ENCODE data around the gene ALKBH5.

Gene ALKBH5

DNA sequence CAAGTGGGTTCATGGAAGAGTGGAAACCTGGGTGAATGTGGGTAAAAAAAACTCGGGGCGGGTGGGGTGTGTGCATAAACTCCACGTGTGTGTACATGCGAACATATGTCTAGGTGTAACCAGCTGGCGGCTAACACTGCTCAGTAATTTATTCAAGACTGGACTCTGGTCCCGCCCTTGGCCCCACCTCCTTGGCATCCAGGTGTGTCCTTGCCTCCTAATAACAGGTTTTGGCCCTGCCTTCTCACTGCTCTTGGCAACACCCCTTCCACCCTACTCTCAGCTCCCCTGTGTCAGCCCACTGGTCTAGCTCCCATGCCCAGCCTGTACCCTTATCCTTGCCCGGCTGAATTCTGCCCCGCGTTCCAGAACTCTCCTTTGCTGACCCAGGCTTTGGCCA lies 66.6 kb downstream of the ALKBH5 start:
- H3K9me3 ChIP-seq (ENCODE audit: severe bottlenecking) = no peaks in the 10 kb centered on the region
- ATAC-seq (ENCODE audit: low read depth) (peak; percentile 63), DNase-seq (ENCODE audit: low spot score) (no peak)
- H3K4me1 ChIP-seq (ENCODE audit: insufficient read depth, poor library complexity, severe bottlenecking) = peaks cover 4% of the 10 kb centered on the region
- H3K27ac ChIP-seq (ENCODE audit: poor library complexity, severe bottlenecking) = no peak overlapping the region
- no peaks in the 10 kb centered on the region for H3K27me3 ChIP-seq (ENCODE audit: insufficient read depth, poor library complexity, severe bottlenecking)
- TF ChIP-seq, protein P1, sequence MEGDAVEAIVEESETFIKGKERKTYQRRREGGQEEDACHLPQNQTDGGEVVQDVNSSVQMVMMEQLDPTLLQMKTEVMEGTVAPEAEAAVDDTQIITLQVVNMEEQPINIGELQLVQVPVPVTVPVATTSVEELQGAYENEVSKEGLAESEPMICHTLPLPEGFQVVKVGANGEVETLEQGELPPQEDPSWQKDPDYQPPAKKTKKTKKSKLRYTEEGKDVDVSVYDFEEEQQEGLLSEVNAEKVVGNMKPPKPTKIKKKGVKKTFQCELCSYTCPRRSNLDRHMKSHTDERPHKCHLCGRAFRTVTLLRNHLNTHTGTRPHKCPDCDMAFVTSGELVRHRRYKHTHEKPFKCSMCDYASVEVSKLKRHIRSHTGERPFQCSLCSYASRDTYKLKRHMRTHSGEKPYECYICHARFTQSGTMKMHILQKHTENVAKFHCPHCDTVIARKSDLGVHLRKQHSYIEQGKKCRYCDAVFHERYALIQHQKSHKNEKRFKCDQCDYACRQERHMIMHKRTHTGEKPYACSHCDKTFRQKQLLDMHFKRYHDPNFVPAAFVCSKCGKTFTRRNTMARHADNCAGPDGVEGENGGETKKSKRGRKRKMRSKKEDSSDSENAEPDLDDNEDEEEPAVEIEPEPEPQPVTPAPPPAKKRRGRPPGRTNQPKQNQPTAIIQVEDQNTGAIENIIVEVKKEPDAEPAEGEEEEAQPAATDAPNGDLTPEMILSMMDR (IDR thresholded peaks at IDR 0.05; ENCODE audit: poor library complexity, severe bottlenecking) = no peak
- H3K4me3 ChIP-seq (ENCODE audit: severe bottlenecking) = no peak overlapping the region
- H3K36me3 ChIP-seq (ENCODE audit: low read depth) = peaks cover 96% of the 10 kb centered on the region

GRCh38 chr17:18250708-18251107 lies 67.1 kb downstream of the ALKBH5 start:
- DNase-seq (ENCODE audit: low spot score) = no peak
- H3K27ac ChIP-seq (ENCODE audit: poor library complexity, severe bottlenecking) = no peak overlapping the region
- no peak overlapping the region for H3K4me3 ChIP-seq (ENCODE audit: severe bottlenecking)
- no peaks in the 10 kb centered on the region for H3K9me3 ChIP-seq (ENCODE audit: severe bottlenecking)
- TF ChIP-seq, protein P1 (IDR thresholded peaks at IDR 0.05; ENCODE audit: poor library complexity, severe bottlenecking) = no peak
- H3K36me3 ChIP-seq (ENCODE audit: low read depth) = peaks cover 96% of the 10 kb centered on the region
- ATAC-seq (ENCODE audit: low read depth) = no peak
- peaks cover 4% of the 10 kb centered on the region for H3K4me1 ChIP-seq (ENCODE audit: insufficient read depth, poor library complexity, severe bottlenecking)
- H3K27me3 ChIP-seq (ENCODE audit: insufficient read depth, poor library complexity, severe bottlenecking) = no peaks in the 10 kb centered on the region

GRCh38 chr17:18251204-18251603 lies 67.6 kb downstream of the ALKBH5 start:
- no peak for ATAC-seq (ENCODE audit: low read depth)
- DNase-seq (ENCODE audit: low spot score) = no peak
- H3K9me3 ChIP-seq (ENCODE audit: severe bottlenecking) = no peaks in the 10 kb centered on the region

GRCh38 chr17:18252160-18252559 lies 68.5 kb downstream of the ALKBH5 start:
- no peak for DNase-seq (ENCODE audit: low spot score)
- Histone ChIP-seq H3K27ac (ENCODE audit: poor library complexity, severe bottlenecking) (no peak overlapping the region), H3K36me3 (ENCODE audit: low read depth) (peaks cover 98% of the 10 kb centered on the region), H3K27me3 (ENCODE audit: insufficient read depth, poor library complexity, severe bottlenecking) (no peaks in the 10 kb centered on the region), H3K4me1 (ENCODE audit: insufficient read depth, poor library complexity, severe bottlenecking) (peaks cover 3% of the 10 kb centered on the region), H3K4me3 (ENCODE audit: severe bottlenecking) (no peak overlapping the region), H3K9me3 (ENCODE audit: severe bottlenecking) (no peaks in the 10 kb centered on the region)
- TF ChIP-seq, protein P1 (IDR thresholded peaks at IDR 0.05; ENCODE audit: poor library complexity, severe bottlenecking) = no peak
- ATAC-seq (ENCODE audit: low read depth) = no peak

More at GRCh38 chr17:18251204-18251603, 67.6 kb downstream of the ALKBH5 start:
- Histone ChIP-seq H3K27ac (ENCODE audit: poor library complexity, severe bottlenecking) (no peak overlapping the region), H3K4me3 (ENCODE audit: severe bottlenecking) (no peak overlapping the region), H3K4me1 (ENCODE audit: insufficient read depth, poor library complexity, severe bottlenecking) (peaks cover 4% of the 10 kb centered on the region), H3K36me3 (ENCODE audit: low read depth) (peaks cover 96% of the 10 kb centered on the region), H3K27me3 (ENCODE audit: insufficient read depth, poor library complexity, severe bottlenecking) (no peaks in the 10 kb centered on the region)
- TF ChIP-seq, protein P1 (IDR thresholded peaks at IDR 0.05; ENCODE audit: poor library complexity, severe bottlenecking) = no peak

DNA sequence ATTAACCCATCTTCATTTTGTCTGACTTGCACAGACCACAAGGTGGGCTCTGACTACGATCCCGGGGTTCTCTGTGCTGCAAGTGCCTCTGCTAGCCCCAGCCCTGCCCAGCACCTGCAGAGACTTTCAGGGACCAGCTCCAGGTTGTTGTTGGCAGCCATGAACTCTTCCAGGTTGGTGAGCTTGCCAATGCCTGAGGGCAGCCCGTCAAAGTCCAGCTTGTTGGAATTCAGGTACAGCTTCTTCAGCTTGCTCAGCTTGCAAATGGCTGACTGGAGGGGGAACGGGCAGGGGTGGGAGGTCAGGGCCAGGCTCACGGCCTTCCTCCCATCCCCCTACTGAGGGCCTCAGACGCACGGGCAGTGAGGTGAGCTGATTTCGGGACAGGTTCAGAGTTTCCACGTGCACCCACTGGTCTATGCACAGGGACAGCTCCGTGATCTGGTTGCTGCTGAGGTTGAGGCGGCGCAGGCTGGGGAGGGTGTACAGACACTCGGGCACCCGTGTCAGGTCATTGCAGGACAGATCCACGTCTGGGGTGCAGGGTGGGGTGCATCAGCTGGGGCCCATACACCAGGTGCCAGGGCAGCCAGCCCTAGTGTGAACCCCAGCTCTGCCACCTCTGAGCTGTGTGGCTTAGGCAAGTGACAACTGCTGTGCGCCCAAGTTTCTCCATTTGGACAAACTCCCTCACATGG lies 69.7 kb downstream of the ALKBH5 start:
- no peak for DNase-seq (ENCODE audit: low spot score)
- Histone ChIP-seq H3K27me3 (ENCODE audit: insufficient read depth, poor library complexity, severe bottlenecking) (no peaks in the 10 kb centered on the region), H3K27ac (ENCODE audit: poor library complexity, severe bottlenecking) (no peak overlapping the region), H3K36me3 (ENCODE audit: low read depth) (peaks cover 86% of the 10 kb centered on the region), H3K4me1 (ENCODE audit: insufficient read depth, poor library complexity, severe bottlenecking) (peaks cover 3% of the 10 kb centered on the region), H3K4me3 (ENCODE audit: severe bottlenecking) (no peak overlapping the region), H3K9me3 (ENCODE audit: severe bottlenecking) (no peaks in the 10 kb centered on the region)
- TF ChIP-seq, protein P1 (IDR thresholded peaks at IDR 0.05; ENCODE audit: poor library complexity, severe bottlenecking) = no peak
- no peak for ATAC-seq (ENCODE audit: low read depth)

All from RWPE2 (cell line).